GM12873 (cell line): ENCODE results near the gene PPM1G.

Source experiments
- TF ChIP-seq, protein P1 (sequence below): IDR thresholded peaks from 2 replicates; pipeline ENCODE4 v1.5.1; 2012; ENCODE audit warnings: low read depth, mild to moderate bottlenecking, moderate library complexity, low read length, control low read depth; ENCODE audit not compliant: insufficient read depth; ENCODE audit errors: missing control alignments

Gene PPM1G

DNA sequence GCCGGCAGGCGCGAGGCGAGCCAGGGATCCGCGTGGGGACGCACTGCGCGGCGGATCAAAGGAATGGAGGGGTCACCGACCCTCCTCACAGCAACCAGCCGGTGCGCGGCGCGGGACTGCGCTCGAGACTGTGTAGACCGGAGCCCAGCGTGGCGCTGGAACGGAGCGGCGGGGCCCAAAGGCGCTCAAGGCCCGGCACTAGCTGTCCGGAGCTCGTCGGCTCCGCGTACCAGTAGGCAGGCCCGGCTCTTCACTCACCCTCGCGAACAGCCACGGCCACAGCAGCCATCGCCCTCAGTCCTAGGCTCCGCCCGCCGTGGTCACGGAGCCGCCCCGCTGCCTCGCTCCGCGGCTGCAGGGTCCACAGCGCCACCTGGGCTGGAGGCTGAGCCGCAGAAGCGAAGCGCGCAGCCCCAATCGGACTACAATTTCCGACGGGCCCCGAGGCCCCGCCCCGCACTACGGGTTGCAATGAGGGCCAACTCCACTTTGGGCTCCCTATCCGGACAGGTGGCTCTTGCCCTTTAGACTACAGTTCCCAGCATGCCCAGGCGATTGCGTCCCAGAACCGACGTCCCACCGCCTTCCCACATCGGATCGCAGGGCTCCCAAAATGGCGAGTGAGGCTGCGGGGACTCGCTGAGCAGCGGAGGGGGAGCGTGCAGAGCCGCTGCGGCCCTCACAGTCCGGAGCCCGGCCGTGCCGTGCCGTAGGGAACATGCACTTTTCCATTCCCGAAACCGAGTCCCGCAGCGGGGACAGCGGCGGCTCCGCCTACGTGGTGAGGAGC lies 39.2 kb downstream of the PPM1G start, which contains the start of the genes EIF2B4 and SNX17:
TSS of gene EIF2B4 (minus strand) at position 313 of the 790 bp plus-strand sequence. CDS start at position 289, 24 bp downstream.
TSS of gene SNX17 (plus strand) at position 591 of the 790 bp plus-strand sequence. CDS start at position 719, 128 bp downstream.
- TF ChIP-seq, protein P1, sequence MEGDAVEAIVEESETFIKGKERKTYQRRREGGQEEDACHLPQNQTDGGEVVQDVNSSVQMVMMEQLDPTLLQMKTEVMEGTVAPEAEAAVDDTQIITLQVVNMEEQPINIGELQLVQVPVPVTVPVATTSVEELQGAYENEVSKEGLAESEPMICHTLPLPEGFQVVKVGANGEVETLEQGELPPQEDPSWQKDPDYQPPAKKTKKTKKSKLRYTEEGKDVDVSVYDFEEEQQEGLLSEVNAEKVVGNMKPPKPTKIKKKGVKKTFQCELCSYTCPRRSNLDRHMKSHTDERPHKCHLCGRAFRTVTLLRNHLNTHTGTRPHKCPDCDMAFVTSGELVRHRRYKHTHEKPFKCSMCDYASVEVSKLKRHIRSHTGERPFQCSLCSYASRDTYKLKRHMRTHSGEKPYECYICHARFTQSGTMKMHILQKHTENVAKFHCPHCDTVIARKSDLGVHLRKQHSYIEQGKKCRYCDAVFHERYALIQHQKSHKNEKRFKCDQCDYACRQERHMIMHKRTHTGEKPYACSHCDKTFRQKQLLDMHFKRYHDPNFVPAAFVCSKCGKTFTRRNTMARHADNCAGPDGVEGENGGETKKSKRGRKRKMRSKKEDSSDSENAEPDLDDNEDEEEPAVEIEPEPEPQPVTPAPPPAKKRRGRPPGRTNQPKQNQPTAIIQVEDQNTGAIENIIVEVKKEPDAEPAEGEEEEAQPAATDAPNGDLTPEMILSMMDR, result peak; percentile 74

DNA sequence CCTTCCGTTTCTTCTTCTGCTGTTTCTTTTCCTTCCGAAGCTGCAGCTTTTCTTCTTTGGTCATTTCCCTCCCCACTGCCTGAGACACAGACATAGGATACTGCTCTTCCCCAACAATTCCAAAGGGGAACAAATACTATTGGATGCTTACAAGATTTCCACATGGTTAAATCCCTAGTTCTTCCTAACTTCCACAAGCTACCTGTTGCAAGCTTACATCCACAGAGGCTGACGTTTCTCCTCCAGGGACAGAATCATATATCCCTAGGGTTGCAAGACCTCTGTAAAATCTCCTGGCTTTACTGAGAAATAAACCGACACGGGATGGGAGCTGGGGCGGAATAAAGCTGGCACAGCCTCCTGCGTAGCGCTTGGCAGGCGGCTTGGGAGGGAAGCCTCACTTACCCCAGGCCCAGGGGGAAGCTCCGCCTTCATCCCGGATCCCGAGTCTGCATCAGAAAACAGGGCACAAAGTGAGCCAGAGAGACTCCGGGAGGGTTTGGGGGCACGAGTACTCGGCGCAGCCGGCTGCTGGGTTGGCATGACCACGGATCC lies 39.8 kb downstream of the PPM1G start:
- TF ChIP-seq, protein P1, result no peak

DNA sequence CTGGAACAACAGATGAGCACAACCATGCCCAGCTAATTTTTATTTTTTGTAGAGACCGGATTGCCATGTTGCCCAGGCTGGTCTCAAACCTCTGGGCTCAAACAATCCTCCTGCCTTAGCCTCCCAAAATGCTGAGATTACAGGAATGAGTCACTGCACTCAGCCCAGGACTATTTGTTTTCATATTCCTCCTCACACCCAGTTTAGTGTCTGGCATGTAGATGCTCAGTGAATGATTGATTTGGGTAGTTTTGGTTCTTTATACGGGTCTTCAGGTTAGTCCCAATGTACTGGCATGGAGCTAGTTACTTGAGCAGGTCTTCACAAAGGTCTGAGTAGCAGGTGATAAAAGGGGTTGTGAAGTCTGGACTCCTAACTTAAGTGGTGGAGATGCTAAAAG lies 45.5 kb downstream of the PPM1G start:
- TF ChIP-seq, protein P1, result no peak

- TF ChIP-seq, protein P1, result no peak
These were observed 46.5 kb downstream of the PPM1G start for GRCh38 chr2:27362678-27363420.

GRCh38 chr2:27356382-27357181 lies 52.8 kb downstream of the PPM1G start, which contains the start of gene GTF3C2:
Gene GTF3C2, minus strand, starts transcription at chr2:27356764. Its CDS starts 13,210 bp downstream, at chr2:27343554.
- TF ChIP-seq, protein P1, result no peak

DNA sequence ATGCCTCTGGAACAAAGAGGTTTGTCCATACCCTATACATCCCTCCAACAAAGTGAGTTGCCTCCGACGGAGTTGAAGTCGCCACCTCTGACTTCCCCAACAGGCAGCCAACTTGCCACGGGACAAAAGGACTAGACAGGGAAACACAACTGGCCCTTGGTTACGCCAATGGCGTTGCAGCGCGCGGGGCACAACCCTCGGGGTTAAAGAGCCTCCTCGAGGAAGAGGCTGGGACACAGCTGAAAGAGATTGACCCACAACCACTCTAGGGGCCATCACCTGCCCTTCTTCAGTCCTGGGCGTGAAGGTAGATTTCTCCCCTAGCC lies 53.4 kb downstream of the PPM1G start:
- TF ChIP-seq, protein P1, result no peak
